Measurements from ENCODE around the gene MOB4.

The MOB4 gene

DNA sequence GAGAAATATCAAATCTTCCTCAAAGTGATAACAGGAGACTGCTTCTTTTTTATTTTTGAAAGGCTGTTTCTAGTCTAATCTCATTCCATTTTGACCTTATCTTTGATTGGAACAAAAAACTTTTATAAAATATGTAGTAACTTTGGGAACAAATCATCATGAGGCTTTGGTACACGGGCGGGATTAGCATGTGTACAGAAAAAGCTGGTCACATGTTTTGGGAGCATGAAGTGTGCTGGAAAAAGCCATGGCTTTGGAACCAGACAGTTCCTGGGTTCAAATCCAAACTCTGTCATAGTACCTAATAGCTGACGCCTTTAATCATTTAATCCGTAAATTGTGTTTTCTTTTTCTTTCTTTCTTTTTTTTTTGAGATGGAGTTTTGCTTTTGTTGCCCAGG, 81.3 kb downstream of the MOB4 start:
- no peak for DNase-seq

DNA sequence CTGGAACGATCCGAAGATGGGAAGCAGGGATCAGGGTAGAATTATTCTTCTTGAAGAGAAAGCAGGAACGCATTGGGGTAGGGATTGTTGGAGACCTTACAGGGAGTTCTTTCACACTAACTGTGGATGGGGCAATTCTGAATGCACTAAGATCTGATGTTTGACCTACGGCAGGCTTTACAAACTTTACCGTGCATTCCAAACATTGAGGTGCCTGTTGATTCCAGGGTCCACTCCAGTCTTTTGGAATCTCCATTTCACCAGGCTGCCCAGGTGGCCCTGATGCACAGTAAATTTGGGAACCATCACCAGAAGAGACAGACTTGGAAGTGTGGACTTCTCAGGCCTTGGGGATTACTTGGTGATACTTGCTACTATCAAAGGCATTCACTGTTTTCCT, 82.6 kb downstream of the MOB4 start:
- no peak for DNase-seq

DNA sequence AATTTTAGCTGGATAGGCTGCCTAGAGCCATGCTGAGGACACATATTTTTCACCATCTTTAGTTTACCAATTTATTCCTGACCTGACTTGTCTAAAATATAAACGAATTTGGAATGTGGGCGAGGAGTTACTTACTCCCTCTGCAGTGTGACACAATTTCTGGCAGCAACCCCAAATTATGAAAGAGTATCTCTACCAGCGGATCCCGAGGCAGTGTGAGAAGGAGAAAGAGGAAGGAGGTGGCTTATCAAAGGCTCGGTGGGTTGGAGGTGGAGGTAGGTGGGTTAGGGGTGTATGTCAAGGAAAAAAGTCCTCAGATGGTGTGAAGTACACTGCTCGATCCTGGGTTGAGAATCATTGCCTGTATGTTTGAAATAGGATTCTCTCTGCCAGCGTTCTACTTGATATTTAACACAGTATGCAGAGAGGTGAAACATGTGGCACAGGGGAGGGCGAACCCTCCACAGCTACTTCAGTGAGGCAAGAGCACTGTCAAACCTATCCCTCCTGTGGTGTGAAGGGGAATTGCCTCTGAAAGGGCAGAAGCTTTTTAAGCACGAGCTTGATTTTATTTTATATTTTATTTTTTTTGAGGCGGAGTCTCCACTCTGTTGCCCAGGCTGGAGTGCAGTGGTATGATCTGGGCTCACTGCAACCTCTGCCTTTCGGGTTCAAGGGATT, 83.6 kb downstream of the MOB4 start:
- DNase-seq: no peak

DNA sequence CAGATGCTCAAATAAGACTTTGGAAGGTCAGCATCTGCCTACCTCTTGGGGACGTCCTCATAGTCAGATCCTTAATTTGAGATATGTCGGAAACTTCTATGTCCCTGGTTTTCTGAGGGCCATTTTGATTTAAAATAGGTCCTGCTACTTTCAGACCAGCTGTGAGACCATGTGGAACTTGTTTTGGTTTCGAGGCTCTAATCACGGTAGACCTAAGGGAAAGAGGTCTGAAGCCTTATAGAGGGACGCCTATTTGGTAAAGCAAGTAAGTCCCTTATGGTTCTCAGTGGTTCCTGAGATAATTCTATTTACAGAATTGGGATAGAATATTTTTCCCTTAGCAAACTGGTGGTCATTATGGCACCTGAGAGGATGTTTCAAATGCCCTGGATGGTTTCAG, 84.4 kb downstream of the MOB4 start:
- no peak for DNase-seq

DNA sequence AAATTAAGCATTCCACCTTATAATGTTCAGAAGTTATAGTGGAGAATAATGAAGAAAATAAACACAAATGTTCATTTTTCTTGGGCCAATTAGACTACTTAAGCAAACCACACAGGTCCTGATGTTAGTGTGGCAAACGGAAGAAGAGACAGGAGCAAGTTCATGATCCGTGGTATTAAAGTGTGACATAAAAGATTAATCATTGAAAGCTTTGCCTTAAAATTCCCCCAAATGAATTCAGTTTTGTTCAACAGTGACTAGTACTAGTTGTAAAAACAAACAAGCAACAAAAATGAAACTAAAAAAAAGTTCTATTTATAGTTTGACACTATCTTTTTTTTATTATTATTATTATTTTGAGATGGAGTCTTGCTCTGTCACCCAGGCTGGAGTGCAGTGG, 85.9 kb downstream of the MOB4 start:
- no peak for DNase-seq
